DND-41 (cell line): ENCODE measurements around the gene GFOD1.
A peak's percentile ranks its signal among the peaks of the same experiment; 100 is the strongest.
"Not testable (repeated sequence)": the region's sequence is repeated elsewhere in the genome, so short reads cannot be mapped to it uniquely, and the experiment has no call there.

Experiments
- ATAC-seq: fragments of 200-7000 bp; cut with Tn5 transposase; 3 replicates; pipeline ENCODE4 v1.9.1; 2021; ENCODE audit warnings: low read depth; ENCODE audit not compliant: insufficient read depth
- DNase-seq: peaks from one replicate; pipeline ENCODE4 v3.0.0-alpha.2; 2020
- H2AFZ ChIP-seq: 2 replicates; pipeline ENCODE4 v1.6.0; 2012; ENCODE audit warnings: low read depth, low read length
- H3K27ac ChIP-seq: 2 replicates; pipeline ENCODE4 v1.5.1; 2012; ENCODE audit warnings: low read length, inconsistent platforms
- H3K27me3 ChIP-seq: fragments of 200-600 bp; sonication (generic); 2 replicates; pipeline ENCODE4 v1.6.0; 2012; ENCODE audit warnings: low read length, mild to moderate bottlenecking, inconsistent platforms; ENCODE audit not compliant: insufficient read depth, poor library complexity
- H3K36me3 ChIP-seq: 2 replicates; pipeline ENCODE4 v1.5.1; 2012; ENCODE audit warnings: low read length, inconsistent platforms; ENCODE audit not compliant: insufficient read depth
- H3K4me1 ChIP-seq: 2 replicates; pipeline ENCODE4 v1.5.1; 2012; ENCODE audit warnings: mild to moderate bottlenecking, low read length; ENCODE audit not compliant: insufficient read depth
- H3K4me2 ChIP-seq: 2 replicates; pipeline ENCODE4 v1.6.0; 2012; ENCODE audit warnings: mild to moderate bottlenecking, moderate library complexity, low read length, inconsistent platforms; ENCODE audit not compliant: insufficient read depth
- H3K4me3 ChIP-seq, 2 experiments: fragments of 200-600 bp in 1 of 2; shearing (Covaris generic) in 1 of 2; 2 replicates each; pipeline ENCODE4 v1.5.1; 2012 to 2016; ENCODE audit warnings: inconsistent platforms in 2 of 2, low read length in 2 of 2, mild to moderate bottlenecking in 2 of 2, low read depth in 1 of 2, moderate library complexity in 1 of 2
- H3K79me2 ChIP-seq: 2 replicates; pipeline ENCODE4 v1.6.0; 2012; ENCODE audit warnings: low read length, inconsistent platforms; ENCODE audit not compliant: insufficient read depth
- H3K9ac ChIP-seq: 2 replicates; pipeline ENCODE4 v1.6.0; 2012; ENCODE audit warnings: low read depth, mild to moderate bottlenecking, inconsistent platforms, low read length, moderate library complexity
- H3K9me3 ChIP-seq: 2 replicates; pipeline ENCODE4 v1.5.1; 2012; ENCODE audit warnings: low read length, moderate library complexity, mild to moderate bottlenecking, inconsistent platforms; ENCODE audit not compliant: insufficient read depth, severe bottlenecking
- H4K20me1 ChIP-seq: 2 replicates; pipeline ENCODE4 v1.6.0; 2012; ENCODE audit warnings: low read length; ENCODE audit not compliant: insufficient read depth
- EZH2 ChIP-seq: IDR thresholded peaks from 3 replicates; pipeline ENCODE4 v1.6.1; 2012; ENCODE audit warnings: borderline replicate concordance, low read depth, mild to moderate bottlenecking, moderate library complexity, low read length, inconsistent platforms; ENCODE audit not compliant: severe bottlenecking
- TF ChIP-seq, protein P1 (sequence below): IDR thresholded peaks from 2 replicates; pipeline ENCODE4 v1.5.1; 2012; ENCODE audit warnings: borderline replicate concordance, low read length, moderate library complexity, mild to moderate bottlenecking; ENCODE audit not compliant: poor library complexity, severe bottlenecking; ENCODE audit errors: extremely low read depth

The GFOD1 gene

DNA sequence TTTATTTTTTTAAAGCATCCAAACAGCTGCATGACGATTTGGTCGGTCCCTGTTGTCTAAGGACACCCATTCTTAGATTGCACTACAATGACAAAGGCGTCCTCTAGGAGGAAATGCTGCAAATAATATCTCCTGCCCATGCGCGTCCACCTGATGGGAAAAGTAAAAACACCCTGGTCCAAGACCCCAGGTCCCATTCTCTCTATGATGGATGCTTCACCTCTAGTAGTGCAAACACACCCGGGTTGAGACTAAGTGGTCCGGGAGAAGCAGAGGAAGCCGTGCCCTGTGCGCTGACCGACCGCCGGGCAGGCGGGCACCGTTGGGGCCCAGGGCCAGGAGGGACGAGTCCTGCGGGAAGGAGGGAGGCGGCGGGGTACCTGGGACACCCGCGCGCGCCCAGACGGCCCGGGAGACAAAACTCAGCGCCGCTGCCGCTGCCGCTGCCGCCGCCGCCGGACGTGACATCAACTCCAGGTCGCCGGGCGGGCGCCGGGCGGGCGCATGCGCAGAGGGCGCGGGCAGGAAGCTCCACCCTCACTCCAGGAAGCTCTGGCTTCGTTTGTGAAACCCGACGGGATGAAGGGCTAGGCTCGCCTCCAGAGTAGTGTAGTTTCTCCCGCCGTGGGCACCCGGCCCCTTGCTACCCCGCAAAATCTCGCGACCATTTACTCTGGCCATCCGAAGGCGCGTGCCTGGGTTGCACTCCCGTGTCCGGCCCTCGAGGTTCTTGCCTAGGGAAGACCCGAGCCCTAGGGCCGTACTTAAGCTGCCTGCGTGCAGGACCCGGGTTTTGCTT, 159.1 kb downstream of the GFOD1 start, which contains the start of gene TBC1D7:
TSS of gene TBC1D7 (minus strand) at position 462 of the 799 bp plus-strand sequence. CDS start 1,639 bp downstream, outside the sequence.
- Histone ChIP-seq H3K4me3 (peak within 1 kb of the TSS; percentile 85 to 90), H3K27ac (peak within 1 kb of the TSS; percentile 83), H3K4me1 (peaks cover 32% of the 10 kb centered on the region), H3K9ac (peak within 1 kb of the TSS; percentile 80), H4K20me1 (no peaks in the 10 kb centered on the region), H3K4me2 (peak within 1 kb of the TSS; percentile 80), H3K79me2 (peaks cover 24% of the 10 kb centered on the region), H3K9me3 (no peaks in the 10 kb centered on the region), H3K27me3 (no peaks in the 10 kb centered on the region), H2AFZ (peak within 1 kb of the TSS; percentile 93), H3K36me3 (peaks cover 23% of the 10 kb centered on the region)
- ATAC-seq: peak; percentile 90
- TF ChIP-seq, protein P1, sequence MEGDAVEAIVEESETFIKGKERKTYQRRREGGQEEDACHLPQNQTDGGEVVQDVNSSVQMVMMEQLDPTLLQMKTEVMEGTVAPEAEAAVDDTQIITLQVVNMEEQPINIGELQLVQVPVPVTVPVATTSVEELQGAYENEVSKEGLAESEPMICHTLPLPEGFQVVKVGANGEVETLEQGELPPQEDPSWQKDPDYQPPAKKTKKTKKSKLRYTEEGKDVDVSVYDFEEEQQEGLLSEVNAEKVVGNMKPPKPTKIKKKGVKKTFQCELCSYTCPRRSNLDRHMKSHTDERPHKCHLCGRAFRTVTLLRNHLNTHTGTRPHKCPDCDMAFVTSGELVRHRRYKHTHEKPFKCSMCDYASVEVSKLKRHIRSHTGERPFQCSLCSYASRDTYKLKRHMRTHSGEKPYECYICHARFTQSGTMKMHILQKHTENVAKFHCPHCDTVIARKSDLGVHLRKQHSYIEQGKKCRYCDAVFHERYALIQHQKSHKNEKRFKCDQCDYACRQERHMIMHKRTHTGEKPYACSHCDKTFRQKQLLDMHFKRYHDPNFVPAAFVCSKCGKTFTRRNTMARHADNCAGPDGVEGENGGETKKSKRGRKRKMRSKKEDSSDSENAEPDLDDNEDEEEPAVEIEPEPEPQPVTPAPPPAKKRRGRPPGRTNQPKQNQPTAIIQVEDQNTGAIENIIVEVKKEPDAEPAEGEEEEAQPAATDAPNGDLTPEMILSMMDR: peak; percentile 32
- TF ChIP-seq EZH2: no peak
- peak; percentile 95 for DNase-seq

DNA sequence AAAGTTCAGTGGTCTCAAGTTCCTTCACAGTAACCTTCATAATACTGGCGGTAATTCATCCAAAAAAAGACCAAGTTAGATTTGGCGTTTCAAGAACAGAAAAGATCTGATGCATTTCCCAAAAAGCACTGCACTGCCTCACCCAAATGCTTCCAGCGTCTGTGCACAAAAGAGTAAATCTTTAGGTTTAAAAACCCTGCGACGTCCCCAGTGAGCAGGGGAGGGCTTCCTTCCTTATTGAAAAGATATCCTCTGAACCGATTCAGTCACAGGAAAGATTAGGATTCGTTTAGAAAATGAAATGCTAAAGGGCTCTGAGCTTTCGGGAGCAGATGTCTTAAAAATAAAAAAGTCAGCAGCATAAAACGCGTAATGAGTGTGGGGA, 159.7 kb downstream of the GFOD1 start:
- Histone ChIP-seq H3K79me2 (peaks cover 24% of the 10 kb centered on the region), H3K36me3 (peaks cover 26% of the 10 kb centered on the region), H3K27me3 (no peaks in the 10 kb centered on the region), H4K20me1 (no peaks in the 10 kb centered on the region), H3K9me3 (no peaks in the 10 kb centered on the region), H3K27ac (peak overlapping the region; percentile 83), H3K4me2 (peak overlapping the region; percentile 80), H3K9ac (peak overlapping the region; percentile 80), H2AFZ (peak overlapping the region; percentile 90), H3K4me3 (peak overlapping the region; percentile 85 to 90), H3K4me1 (peaks cover 32% of the 10 kb centered on the region)
- TF ChIP-seq, protein P1: no peak
- no peak for TF ChIP-seq EZH2
- DNase-seq (peak; percentile 37), ATAC-seq (peak; percentile 44)

DNA sequence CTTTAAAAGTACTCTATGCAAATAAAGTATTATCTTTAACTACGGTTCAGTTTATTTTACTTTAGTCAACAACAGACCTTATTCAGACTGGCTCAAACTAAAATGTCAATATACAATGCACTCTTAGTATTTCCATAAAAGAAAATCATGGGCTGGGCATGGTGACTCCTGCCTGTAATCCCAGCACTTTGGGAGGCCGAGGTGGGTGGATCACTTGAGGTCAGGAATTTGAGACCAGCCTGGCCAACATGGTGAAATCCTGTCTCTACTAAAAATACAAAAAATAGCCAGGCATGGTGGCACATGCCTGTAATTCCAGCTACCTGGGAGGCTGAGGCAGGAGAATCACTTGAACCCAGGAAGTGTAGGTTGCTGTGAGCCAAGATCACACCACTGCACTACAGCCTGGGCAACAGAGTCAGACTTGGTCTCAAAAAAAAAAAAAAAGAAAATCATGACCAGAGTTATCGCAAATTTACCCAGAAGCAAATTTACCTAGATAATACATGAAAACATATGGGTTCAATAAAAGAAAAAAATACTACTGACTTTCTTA, 161.3 kb downstream of the GFOD1 start:
- peaks cover 24% of the 10 kb centered on the region for H3K79me2 ChIP-seq
- DNase-seq, H4K20me1 ChIP-seq, H3K27ac ChIP-seq, H3K4me3 ChIP-seq, H2AFZ ChIP-seq, H3K9ac ChIP-seq, H3K27me3 ChIP-seq, H3K9me3 ChIP-seq, ATAC-seq: not testable (repeated sequence)
- peak overlapping the region; percentile 80 for H3K4me2 ChIP-seq
- peaks cover 32% of the 10 kb centered on the region for H3K4me1 ChIP-seq
- H3K36me3 ChIP-seq: peaks cover 42% of the 10 kb centered on the region

DNA sequence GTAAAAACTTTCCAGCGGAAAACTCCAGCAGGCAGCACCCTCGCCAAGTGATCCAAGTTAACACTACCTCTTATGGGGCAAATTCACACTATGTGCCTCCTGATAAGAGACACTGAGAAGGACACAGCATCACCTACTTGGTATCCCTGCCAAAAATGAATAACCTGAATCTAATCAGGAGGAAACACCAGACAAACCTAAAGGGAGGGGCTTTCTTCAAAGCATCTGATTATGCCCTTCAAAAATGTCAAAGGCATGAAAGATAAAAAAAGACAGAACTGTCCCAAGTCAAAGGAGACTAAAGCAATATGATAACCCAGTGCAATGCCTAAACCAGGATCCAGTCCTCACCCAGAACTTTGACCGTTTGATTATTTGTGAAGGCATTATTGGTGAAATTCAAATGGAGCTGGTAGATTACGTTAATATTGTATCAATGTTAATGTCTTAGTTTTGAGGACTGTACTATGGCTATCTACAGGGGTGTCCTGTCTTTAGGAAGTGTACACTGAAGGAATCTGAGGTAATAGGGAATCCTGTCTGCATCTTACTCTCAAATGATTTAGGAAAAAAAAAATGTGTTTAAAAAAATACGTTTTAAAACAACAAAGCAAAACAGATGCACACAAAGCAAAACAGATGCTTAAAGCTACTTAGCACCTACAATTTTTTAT, 167.4 kb downstream of the GFOD1 start:
- H3K27ac ChIP-seq: no peak overlapping the region
- no peak overlapping the region for H2AFZ ChIP-seq
- H3K4me2 ChIP-seq: no peak overlapping the region
- no peaks in the 10 kb centered on the region for H4K20me1 ChIP-seq
- H3K79me2 ChIP-seq: no peaks in the 10 kb centered on the region
- H3K4me3 ChIP-seq: no peak overlapping the region
- no peak for DNase-seq
- peaks cover 91% of the 10 kb centered on the region for H3K36me3 ChIP-seq
- no peak for ATAC-seq
- no peak overlapping the region for H3K9ac ChIP-seq
- H3K27me3 ChIP-seq: no peaks in the 10 kb centered on the region
- TF ChIP-seq, protein P1: no peak
- TF ChIP-seq EZH2: no peak
- H3K9me3 ChIP-seq: no peaks in the 10 kb centered on the region
- H3K4me1 ChIP-seq: no peaks in the 10 kb centered on the region
